ENCODE data around the gene AARS1. TPM values are rescaled to one million over a fixed set of nuclear protein-coding genes. Genes with fewer than 3 reads are reported as not detected.

AARS1 gene
- total and polyA plus RNA-seq, 2 experiments from 2014 or later: 105 to 292 TPM

DNA sequence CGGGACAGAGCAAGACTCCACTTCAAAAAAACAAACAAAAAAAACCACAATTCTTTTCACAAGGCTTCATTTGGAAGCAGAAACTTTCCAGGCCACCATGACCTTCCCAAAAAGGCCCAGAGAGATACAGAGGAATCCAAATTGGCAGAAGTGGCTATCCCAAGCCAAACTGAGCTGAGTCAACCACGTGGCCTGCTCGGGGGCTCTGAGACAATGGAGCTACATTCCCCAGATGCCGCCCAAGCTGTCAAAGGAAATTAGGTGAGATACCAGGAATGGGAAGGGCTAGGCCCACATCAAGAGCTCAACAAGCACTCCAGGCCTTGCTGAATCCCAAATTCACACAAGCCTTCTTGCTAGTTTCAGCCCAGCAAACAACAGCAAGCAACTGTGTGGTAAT is 31.9 kb downstream of the AARS1 start (continued):
- no peak for TF ChIP-seq POLR2AphosphoS5 (IDR thresholded peaks at IDR 0.05; ENCODE audit: low read depth)
- TF ChIP-seq CTCF (conservative IDR thresholded peaks at IDR 0.05; ENCODE audit: low read depth in 2 of 2): no peak
- no peak for TF ChIP-seq EZH2 (IDR thresholded peaks at IDR 0.05; ENCODE audit: low read depth, unreplicated experiment)
- TF ChIP-seq NANOG (IDR thresholded peaks at IDR 0.05; ENCODE audit: borderline replicate concordance): no peak
- TF ChIP-seq, protein P1, sequence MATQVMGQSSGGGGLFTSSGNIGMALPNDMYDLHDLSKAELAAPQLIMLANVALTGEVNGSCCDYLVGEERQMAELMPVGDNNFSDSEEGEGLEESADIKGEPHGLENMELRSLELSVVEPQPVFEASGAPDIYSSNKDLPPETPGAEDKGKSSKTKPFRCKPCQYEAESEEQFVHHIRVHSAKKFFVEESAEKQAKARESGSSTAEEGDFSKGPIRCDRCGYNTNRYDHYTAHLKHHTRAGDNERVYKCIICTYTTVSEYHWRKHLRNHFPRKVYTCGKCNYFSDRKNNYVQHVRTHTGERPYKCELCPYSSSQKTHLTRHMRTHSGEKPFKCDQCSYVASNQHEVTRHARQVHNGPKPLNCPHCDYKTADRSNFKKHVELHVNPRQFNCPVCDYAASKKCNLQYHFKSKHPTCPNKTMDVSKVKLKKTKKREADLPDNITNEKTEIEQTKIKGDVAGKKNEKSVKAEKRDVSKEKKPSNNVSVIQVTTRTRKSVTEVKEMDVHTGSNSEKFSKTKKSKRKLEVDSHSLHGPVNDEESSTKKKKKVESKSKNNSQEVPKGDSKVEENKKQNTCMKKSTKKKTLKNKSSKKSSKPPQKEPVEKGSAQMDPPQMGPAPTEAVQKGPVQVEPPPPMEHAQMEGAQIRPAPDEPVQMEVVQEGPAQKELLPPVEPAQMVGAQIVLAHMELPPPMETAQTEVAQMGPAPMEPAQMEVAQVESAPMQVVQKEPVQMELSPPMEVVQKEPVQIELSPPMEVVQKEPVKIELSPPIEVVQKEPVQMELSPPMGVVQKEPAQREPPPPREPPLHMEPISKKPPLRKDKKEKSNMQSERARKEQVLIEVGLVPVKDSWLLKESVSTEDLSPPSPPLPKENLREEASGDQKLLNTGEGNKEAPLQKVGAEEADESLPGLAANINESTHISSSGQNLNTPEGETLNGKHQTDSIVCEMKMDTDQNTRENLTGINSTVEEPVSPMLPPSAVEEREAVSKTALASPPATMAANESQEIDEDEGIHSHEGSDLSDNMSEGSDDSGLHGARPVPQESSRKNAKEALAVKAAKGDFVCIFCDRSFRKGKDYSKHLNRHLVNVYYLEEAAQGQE (IDR thresholded peaks at IDR 0.05; ENCODE audit: unreplicated experiment): no peak

GRCh38 chr16:70255574-70255973 is 33.7 kb downstream of the AARS1 start:
- ATAC-seq: no peak
- Histone ChIP-seq H3K27ac (ENCODE audit: low read depth) (no peak overlapping the region; the same call in 1 of the 2 replicates), H3K79me2 (replicated peaks; ENCODE audit: insufficient read depth) (peaks cover under 1% of the 10 kb centered on the region; the same call in 1 of the 2 replicates), H3F3A (replicated peaks; ENCODE audit: low read depth) (peaks cover 79% of the 10 kb centered on the region), H4K20me1 (replicated peaks; ENCODE audit: insufficient read depth) (peaks cover 48% of the 10 kb centered on the region), H3K4me3 (no peak overlapping the region), H3K27me3 (ENCODE audit: insufficient read depth) (no peaks in the 10 kb centered on the region), H3K4me2 (no peak overlapping the region), H2AFZ (no peak overlapping the region), H3K36me3 (ENCODE audit: insufficient read depth) (peaks cover 79% of the 10 kb centered on the region), H3K9me2 (ENCODE audit: insufficient read depth) (no peaks in the 10 kb centered on the region), H3K4me1 (ENCODE audit: insufficient read depth) (0 out of 2 replicates have a peak, but pooled peaks cover 2% of the 10 kb centered on the region)
- Mint-ChIP-seq H3K27me3 (ENCODE audit: insufficient read depth, low read depth, poor library complexity) (peaks cover 18% of the 10 kb centered on the region), H3K9me3 (no peaks in the 10 kb centered on the region), H3K4me1 (peaks cover 10% of the 10 kb centered on the region; the same call in 1 of the 3 replicates), H3K4me3 (no peak overlapping the region), H3K36me3 (ENCODE audit: low read depth) (peaks cover 85% of the 10 kb centered on the region), H3K27ac (no peak overlapping the region)
- DNase-seq (ENCODE audit: low spot score): no peak
- TF ChIP-seq POLR2AphosphoS5 (IDR thresholded peaks at IDR 0.05; ENCODE audit: low read depth) (no peak), NANOG (IDR thresholded peaks at IDR 0.05; ENCODE audit: borderline replicate concordance) (no peak), ZNF114 (CRISPR knock-in tag; IDR thresholded peaks at IDR 0.05) (no peak), ZNF331 (CRISPR knock-in tag; IDR thresholded peaks at IDR 0.05; ENCODE audit: low read depth) (no peak), JUNB (IDR thresholded peaks at IDR 0.05; ENCODE audit: unreplicated experiment) (no peak), STAT1 (IDR thresholded peaks at IDR 0.05; ENCODE audit: unreplicated experiment) (no peak), ETS1 (IDR thresholded peaks at IDR 0.05) (no peak), EZH2 (IDR thresholded peaks at IDR 0.05; ENCODE audit: low read depth, unreplicated experiment) (no peak), CTCF (conservative IDR thresholded peaks at IDR 0.05; ENCODE audit: low read depth in 2 of 2) (no peak), EZH2phosphoT487 (IDR thresholded peaks at IDR 0.05; ENCODE audit: unreplicated experiment) (no peak), CREB1 (CRISPR knock-in tag; IDR thresholded peaks at IDR 0.05; ENCODE audit: low read depth) (no peak)
- TF ChIP-seq, protein P1 (IDR thresholded peaks at IDR 0.05; ENCODE audit: unreplicated experiment): no peak

All from GM23338 (cell line).